Measurements from ENCODE around the gene MYO1D.

Gene MYO1D

GRCh38 chr17:32553168-32553567 is 323.8 kb downstream of the MYO1D start:
- Histone ChIP-seq H3K27ac (ENCODE audit: low read length) (no peak overlapping the region), H3K27me3 (ENCODE audit: control insufficient read depth, insufficient read depth, low read length) (no peaks in the 10 kb centered on the region), H3K4me3 (ENCODE audit: low read length) (no peak overlapping the region), H3K9ac (ENCODE audit: low read length) (no peak overlapping the region), H3K4me1 (ENCODE audit: control insufficient read depth, low read depth, low read length) (peaks cover 3% of the 10 kb centered on the region), H3K9me3 (ENCODE audit: control insufficient read depth, low read depth, low read length) (no peaks in the 10 kb centered on the region), H3K36me3 (ENCODE audit: control insufficient read depth, low read depth, low read length) (no peaks in the 10 kb centered on the region)

- Histone ChIP-seq H3K36me3 (ENCODE audit: control insufficient read depth, low read depth, low read length) (no peaks in the 10 kb centered on the region), H3K27me3 (ENCODE audit: control insufficient read depth, insufficient read depth, low read length) (no peaks in the 10 kb centered on the region), H3K4me1 (ENCODE audit: control insufficient read depth, low read depth, low read length) (peaks cover 5% of the 10 kb centered on the region), H3K4me3 (ENCODE audit: low read length) (no peak overlapping the region), H3K9me3 (ENCODE audit: control insufficient read depth, low read depth, low read length) (no peaks in the 10 kb centered on the region), H3K27ac (ENCODE audit: low read length) (no peak overlapping the region), H3K9ac (ENCODE audit: low read length) (no peak overlapping the region)
Observed at GRCh38 chr17:32552280-32552679, 324.6 kb downstream of the MYO1D start.

- Histone ChIP-seq H3K27ac (ENCODE audit: low read length) (no peak overlapping the region), H3K4me3 (ENCODE audit: low read length) (no peak overlapping the region), H3K27me3 (ENCODE audit: control insufficient read depth, insufficient read depth, low read length) (no peaks in the 10 kb centered on the region), H3K9ac (ENCODE audit: low read length) (no peak overlapping the region), H3K4me1 (ENCODE audit: control insufficient read depth, low read depth, low read length) (peaks cover 12% of the 10 kb centered on the region), H3K9me3 (ENCODE audit: control insufficient read depth, low read depth, low read length) (no peaks in the 10 kb centered on the region), H3K36me3 (ENCODE audit: control insufficient read depth, low read depth, low read length) (no peaks in the 10 kb centered on the region)
Observed at GRCh38 chr17:32551186-32551955, 325.6 kb downstream of the MYO1D start.

GRCh38 chr17:32549559-32549958 is 327.4 kb downstream of the MYO1D start:
- Histone ChIP-seq H3K4me1 (ENCODE audit: control insufficient read depth, low read depth, low read length) (peaks cover 24% of the 10 kb centered on the region), H3K4me3 (ENCODE audit: low read length) (no peak overlapping the region), H3K27ac (ENCODE audit: low read length) (no peak overlapping the region), H3K36me3 (ENCODE audit: control insufficient read depth, low read depth, low read length) (no peaks in the 10 kb centered on the region), H3K9ac (ENCODE audit: low read length) (no peak overlapping the region), H3K27me3 (ENCODE audit: control insufficient read depth, insufficient read depth, low read length) (no peaks in the 10 kb centered on the region), H3K9me3 (ENCODE audit: control insufficient read depth, low read depth, low read length) (no peaks in the 10 kb centered on the region)

- H3K4me1 ChIP-seq (ENCODE audit: control insufficient read depth, low read depth, low read length): peaks cover 37% of the 10 kb centered on the region
Observed at GRCh38 chr17:32546031-32546444, 330.9 kb downstream of the MYO1D start.

GRCh38 chr17:32542186-32542585 is 334.7 kb downstream of the MYO1D start:
- Histone ChIP-seq H3K4me3 (ENCODE audit: low read length) (no peak overlapping the region), H3K36me3 (ENCODE audit: control insufficient read depth, low read depth, low read length) (no peaks in the 10 kb centered on the region), H3K9me3 (ENCODE audit: control insufficient read depth, low read depth, low read length) (no peaks in the 10 kb centered on the region), H3K4me1 (ENCODE audit: control insufficient read depth, low read depth, low read length) (peaks cover 35% of the 10 kb centered on the region), H3K27ac (ENCODE audit: low read length) (no peak overlapping the region), H3K9ac (ENCODE audit: low read length) (no peak overlapping the region), H3K27me3 (ENCODE audit: control insufficient read depth, insufficient read depth, low read length) (no peaks in the 10 kb centered on the region)

More at GRCh38 chr17:32546031-32546444, 330.9 kb downstream of the MYO1D start:
- no peaks in the 10 kb centered on the region for H3K9me3 ChIP-seq (ENCODE audit: control insufficient read depth, low read depth, low read length)
- H3K27ac ChIP-seq (ENCODE audit: low read length): no peak overlapping the region
- no peak overlapping the region for H3K9ac ChIP-seq (ENCODE audit: low read length)
- no peaks in the 10 kb centered on the region for H3K36me3 ChIP-seq (ENCODE audit: control insufficient read depth, low read depth, low read length)
- H3K4me3 ChIP-seq (ENCODE audit: low read length): no peak overlapping the region
- H3K27me3 ChIP-seq (ENCODE audit: control insufficient read depth, insufficient read depth, low read length): no peaks in the 10 kb centered on the region

- Histone ChIP-seq H3K9me3 (ENCODE audit: control insufficient read depth, low read depth, low read length) (no peaks in the 10 kb centered on the region), H3K27me3 (ENCODE audit: control insufficient read depth, insufficient read depth, low read length) (no peaks in the 10 kb centered on the region), H3K27ac (ENCODE audit: low read length) (no peak overlapping the region)
Observed at GRCh38 chr17:32541640-32542039, 335.3 kb downstream of the MYO1D start.

DNA sequence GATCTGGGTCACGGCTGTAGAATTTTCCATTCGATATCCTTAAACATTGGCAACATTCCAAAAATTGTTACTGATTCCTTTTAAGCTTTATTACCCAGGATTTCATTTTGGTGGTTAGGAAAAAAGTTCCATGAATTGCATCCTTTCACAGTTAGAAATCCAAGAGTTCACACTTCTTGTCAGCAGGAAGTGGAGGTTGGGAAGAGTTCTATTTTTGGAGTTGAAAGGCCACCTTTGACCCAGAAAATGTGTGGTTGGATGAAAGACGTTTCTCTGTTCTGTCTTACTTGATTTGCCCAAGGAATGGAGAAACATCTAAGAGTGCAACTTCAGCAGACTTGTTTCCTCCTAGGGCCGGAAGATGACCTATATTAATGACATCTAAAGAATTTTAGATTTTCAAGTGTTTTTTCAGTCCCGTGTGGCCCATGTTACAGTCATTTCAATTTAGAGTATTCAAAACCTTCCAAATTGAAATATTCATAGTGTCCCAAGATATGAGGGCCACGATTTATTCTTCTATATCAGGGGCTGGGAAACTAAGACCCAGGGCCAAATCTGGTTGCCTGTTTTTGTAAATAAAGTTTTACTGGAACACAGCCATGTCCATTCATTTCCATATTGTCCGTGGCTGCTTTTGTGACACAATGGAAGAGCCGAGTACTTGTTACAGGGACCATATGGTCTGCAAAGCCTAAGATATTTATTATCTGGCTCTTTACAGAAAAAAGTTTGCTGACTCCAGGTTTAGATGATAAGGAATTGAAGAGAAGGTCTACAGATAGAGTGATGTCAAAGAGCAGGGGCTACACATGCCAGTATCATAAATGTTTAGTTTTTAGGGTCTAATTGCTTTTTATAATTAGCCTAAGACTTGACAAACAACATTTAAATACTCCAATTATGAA is 339.9 kb downstream of the MYO1D start:
- Histone ChIP-seq H3K9ac (ENCODE audit: low read length) (no peak overlapping the region), H3K9me3 (ENCODE audit: control insufficient read depth, low read depth, low read length) (no peaks in the 10 kb centered on the region), H3K27me3 (ENCODE audit: control insufficient read depth, insufficient read depth, low read length) (no peaks in the 10 kb centered on the region), H3K36me3 (ENCODE audit: control insufficient read depth, low read depth, low read length) (no peaks in the 10 kb centered on the region), H3K4me1 (ENCODE audit: control insufficient read depth, low read depth, low read length) (peaks cover 7% of the 10 kb centered on the region), H3K4me3 (ENCODE audit: low read length) (no peak overlapping the region), H3K27ac (ENCODE audit: low read length) (no peak overlapping the region)

More at GRCh38 chr17:32541640-32542039, 335.3 kb downstream of the MYO1D start:
- Histone ChIP-seq H3K4me3 (ENCODE audit: low read length) (no peak overlapping the region), H3K36me3 (ENCODE audit: control insufficient read depth, low read depth, low read length) (no peaks in the 10 kb centered on the region), H3K9ac (ENCODE audit: low read length) (no peak overlapping the region), H3K4me1 (ENCODE audit: control insufficient read depth, low read depth, low read length) (peaks cover 31% of the 10 kb centered on the region)

DNA sequence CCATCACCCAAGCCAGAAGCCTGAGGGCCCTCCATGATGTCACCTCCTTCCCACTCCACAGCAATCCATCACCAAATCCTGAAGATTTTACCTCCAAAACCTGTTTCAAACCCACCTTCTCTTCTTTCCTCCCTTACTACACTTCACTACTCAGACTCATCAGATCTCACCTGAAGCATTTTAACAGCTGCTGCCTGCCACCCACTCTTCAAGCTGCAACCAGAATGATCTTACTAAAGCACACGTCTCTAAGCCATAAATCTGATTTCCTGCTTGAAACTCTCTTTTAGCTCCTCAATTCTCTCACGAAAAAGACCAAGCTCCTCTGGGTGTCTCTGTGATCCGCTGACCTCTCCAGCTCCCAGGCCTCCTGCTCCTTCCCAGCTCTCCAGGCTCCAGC is 343.6 kb downstream of the MYO1D start:
- H3K27ac ChIP-seq (ENCODE audit: low read length): no peak overlapping the region
- no peaks in the 10 kb centered on the region for H3K9me3 ChIP-seq (ENCODE audit: control insufficient read depth, low read depth, low read length)
- no peaks in the 10 kb centered on the region for H3K4me1 ChIP-seq (ENCODE audit: control insufficient read depth, low read depth, low read length)
- H3K27me3 ChIP-seq (ENCODE audit: control insufficient read depth, insufficient read depth, low read length): no peaks in the 10 kb centered on the region
- no peaks in the 10 kb centered on the region for H3K36me3 ChIP-seq (ENCODE audit: control insufficient read depth, low read depth, low read length)
- no peak overlapping the region for H3K4me3 ChIP-seq (ENCODE audit: low read length)
- H3K9ac ChIP-seq (ENCODE audit: low read length): no peak overlapping the region

GRCh38 chr17:32529604-32530003 is 347.3 kb downstream of the MYO1D start:
- Histone ChIP-seq H3K36me3 (ENCODE audit: control insufficient read depth, low read depth, low read length) (no peaks in the 10 kb centered on the region), H3K9ac (ENCODE audit: low read length) (no peak overlapping the region), H3K4me1 (ENCODE audit: control insufficient read depth, low read depth, low read length) (no peaks in the 10 kb centered on the region), H3K4me3 (ENCODE audit: low read length) (no peak overlapping the region), H3K27ac (ENCODE audit: low read length) (no peak overlapping the region), H3K27me3 (ENCODE audit: control insufficient read depth, insufficient read depth, low read length) (no peaks in the 10 kb centered on the region), H3K9me3 (ENCODE audit: control insufficient read depth, low read depth, low read length) (no peaks in the 10 kb centered on the region)

GRCh38 chr17:32528825-32529224 is 348.1 kb downstream of the MYO1D start:
- Histone ChIP-seq H3K4me1 (ENCODE audit: control insufficient read depth, low read depth, low read length) (no peaks in the 10 kb centered on the region), H3K27me3 (ENCODE audit: control insufficient read depth, insufficient read depth, low read length) (no peaks in the 10 kb centered on the region), H3K9ac (ENCODE audit: low read length) (no peak overlapping the region), H3K27ac (ENCODE audit: low read length) (no peak overlapping the region), H3K36me3 (ENCODE audit: control insufficient read depth, low read depth, low read length) (no peaks in the 10 kb centered on the region), H3K4me3 (ENCODE audit: low read length) (no peak overlapping the region), H3K9me3 (ENCODE audit: control insufficient read depth, low read depth, low read length) (no peaks in the 10 kb centered on the region)
